ENCODE data around the gene OAT.
A peak's percentile ranks its signal among the peaks of the same experiment; 100 is the strongest.

OAT gene

GRCh38 chr10:124354411-124355382 is 64.0 kb downstream of the OAT start:
- DNase-seq (ENCODE audit: low read depth in 2 of 3, low spot score in 1 of 3): peak in 2 of 3 donors; percentile 23 to 30

GRCh38 chr10:124353896-124354295 is 64.8 kb downstream of the OAT start:
- DNase-seq (ENCODE audit: low read depth in 2 of 3, low spot score in 1 of 3): no peak

- no peak for DNase-seq (ENCODE audit: low read depth in 2 of 3, low spot score in 1 of 3)
Observed at GRCh38 chr10:124353091-124353815, 65.5 kb downstream of the OAT start.

GRCh38 chr10:124351481-124352220 is 67.1 kb downstream of the OAT start:
- DNase-seq (ENCODE audit: low read depth in 2 of 3, low spot score in 1 of 3): no peak

- DNase-seq (ENCODE audit: low read depth in 2 of 3, low spot score in 1 of 3): no peak
Observed at GRCh38 chr10:124350806-124351205, 67.9 kb downstream of the OAT start.

- no peak for DNase-seq (ENCODE audit: low read depth in 2 of 3, low spot score in 1 of 3)
Observed at GRCh38 chr10:124349996-124350280, 68.8 kb downstream of the OAT start.

- DNase-seq (ENCODE audit: low read depth in 2 of 3, low spot score in 1 of 3): no peak
Observed at GRCh38 chr10:124349231-124349995, 69.3 kb downstream of the OAT start.

- no peak for DNase-seq (ENCODE audit: low read depth in 2 of 3, low spot score in 1 of 3)
Observed at GRCh38 chr10:124348801-124349200, 69.9 kb downstream of the OAT start.

GRCh38 chr10:124347956-124348355 is 70.8 kb downstream of the OAT start:
- no peak for DNase-seq (ENCODE audit: low read depth in 2 of 3, low spot score in 1 of 3)

Data from stimulated activated CD4-positive, alpha-beta T cell treated with anti-CD3 and anti-CD28 coated beads, Interleukin-12 subunit alpha, Interleukin-12 subunit beta, amount 100 ng/mL, for 48 hours (primary cell).